B cell (primary cell): ENCODE data around the gene SCN8A. TPM values are rescaled to one million over a fixed set of nuclear protein-coding genes. Genes with fewer than 3 reads are reported as not detected.
"Not testable (repeated sequence)": the region's sequence is repeated elsewhere in the genome, so short reads cannot be mapped to it uniquely, and the experiment has no call there.

Source experiments
- ATAC-seq: fragments of 200-7000 bp; cut with Tn5 transposase; one replicate; pipeline ENCODE4 v1.10.0; 2021; ENCODE audit warnings: low read depth, mild to moderate bottlenecking, moderate number of reproducible peaks, moderate library complexity
- CTCF ChIA-PET: fragments of 350-600 bp; sonication (Branson Sonifier 250); formaldehyde crosslinking; loops from one replicate; lab custom pipeline; 2021; ENCODE audit warnings: antibody characterized with exemption, inconsistent platforms; lab: Charles Lee
- POLR2A ChIA-PET: fragments of 350-600 bp; sonication (Branson Sonifier 250); formaldehyde crosslinking; loops from one replicate; lab custom pipeline; 2021; ENCODE audit warnings: antibody characterized with exemption; lab: Charles Lee
- DNase-seq: peaks from one replicate; pipeline ENCODE4 v3.0.0; 2013
- H2AFZ ChIP-seq: 2 replicates; pipeline ENCODE4 v1.6.1; 2012; ENCODE audit warnings: mild to moderate bottlenecking, low read depth, low read length; ENCODE audit not compliant: insufficient read depth, poor library complexity, severe bottlenecking
- H3K27ac ChIP-seq, 2 donors: 1 replicate in 1 of 2; 2 replicates in 1 of 2; pipeline ENCODE4 v1.5.1; 2012 to 2013; ENCODE audit warnings: low read length in 2 of 2, mild to moderate bottlenecking in 2 of 2, moderate library complexity in 1 of 2
- H3K27me3 ChIP-seq, 4 experiments: fragments of 200-600 bp in 1 of 4; sonication (generic) in 1 of 4; replicated peaks in 1 of 4; 1 replicate in 2 of 4; 2 replicates in 2 of 4; pipeline versions ENCODE4 v1.6.1 to v1.7.0; 2013 to 2016; ENCODE audit warnings: low read length in 3 of 4, mild to moderate bottlenecking in 2 of 4, mixed read lengths in 1 of 4, moderate library complexity in 1 of 4; ENCODE audit not compliant: insufficient read depth in 4 of 4, control insufficient read depth in 3 of 4; ENCODE audit errors: control extremely low read depth in 1 of 4
- H3K36me3 ChIP-seq, 2 experiments: replicated peaks in 1 of 2; 1 replicate in 1 of 2; 2 replicates in 1 of 2; pipeline versions ENCODE4 v1.6.1 to v1.7.1; 2013; ENCODE audit warnings: low read length in 1 of 2; ENCODE audit not compliant: insufficient read depth in 2 of 2, control insufficient read depth in 1 of 2; ENCODE audit errors: control extremely low read depth in 1 of 2, extremely low read depth in 1 of 2
- H3K4me1 ChIP-seq, 2 donors: fragments of 200-600 bp in 1 of 2; sonication (generic) in 1 of 2; 1 replicate in 1 of 2; 2 replicates in 1 of 2; pipeline versions ENCODE4 v1.5.1 to v1.6.1; 2013 to 2017; ENCODE audit warnings: low read length in 2 of 2; ENCODE audit not compliant: control insufficient read depth in 2 of 2, insufficient read depth in 2 of 2
- H3K4me2 ChIP-seq: replicated peaks from 2 replicates; pipeline ENCODE3; 2012; ENCODE audit warnings: mild to moderate bottlenecking, low read depth, low read length; ENCODE audit not compliant: poor library complexity, severe bottlenecking
- H3K4me3 ChIP-seq, 5 experiments: fragments of 200-600 bp in 1 of 5; sonication (generic) in 1 of 5; 1 replicate in 3 of 5; 2 replicates in 2 of 5; pipeline versions ENCODE4 v1.5.1 to v1.7.0; 2011 to 2016; ENCODE audit warnings: low read length in 4 of 5, mild to moderate bottlenecking in 4 of 5, low read depth in 2 of 5, control low read depth in 1 of 5, moderate library complexity in 1 of 5; ENCODE audit not compliant: insufficient read depth in 1 of 5; ENCODE audit errors: control extremely low read depth in 1 of 5, extremely low read depth in 1 of 5
- H3K79me2 ChIP-seq: fragments of 200-600 bp; sonication (generic); one replicate; pipeline ENCODE4 v1.6.0; 2016; ENCODE audit warnings: low read length; ENCODE audit not compliant: control insufficient read depth, insufficient read depth
- H3K9ac ChIP-seq: fragments of 200-600 bp; sonication (generic); 2 replicates; pipeline ENCODE4 v1.6.1; 2017; ENCODE audit warnings: mild to moderate bottlenecking, low read length, moderate library complexity
- H3K9me3 ChIP-seq, 3 donors: one replicate each; pipeline versions ENCODE4 v1.6.1 to v1.7.1; 2013; ENCODE audit warnings: low read length in 2 of 3; ENCODE audit not compliant: control insufficient read depth in 2 of 3, insufficient read depth in 1 of 3; ENCODE audit errors: control extremely low read depth in 1 of 3
- H4K20me1 ChIP-seq: 2 replicates; pipeline ENCODE4 v1.6.0; 2012; ENCODE audit warnings: mild to moderate bottlenecking, low read length; ENCODE audit not compliant: insufficient read depth, control insufficient read depth, poor library complexity, severe bottlenecking
- H3K27ac Mint-ChIP-seq: one replicate; pipeline ENCODE4 v1.8.0; 2021; ENCODE audit warnings: mixed read lengths
- H3K27me3 Mint-ChIP-seq: one replicate; pipeline ENCODE4 v1.8.0; 2021; ENCODE audit warnings: mixed read lengths
- H3K4me1 Mint-ChIP-seq: one replicate; pipeline ENCODE4 v1.8.0; 2021; ENCODE audit warnings: mixed read lengths
- H3K4me3 Mint-ChIP-seq: one replicate; pipeline ENCODE4 v1.8.0; 2021; ENCODE audit warnings: mixed read lengths
- H3K9me3 Mint-ChIP-seq: one replicate; pipeline ENCODE4 v1.8.0; 2022; ENCODE audit warnings: mixed read lengths; ENCODE audit not compliant: insufficient read depth
- CTCF ChIP-seq: fragments of 200-600 bp; IDR thresholded peaks from one replicate; pipeline ENCODE4 v1.8.0; 2022; ENCODE audit warnings: antibody characterized with exemption, mild to moderate bottlenecking
- EZH2 ChIP-seq: IDR thresholded peaks from 2 replicates; pipeline ENCODE4 v1.6.1; 2012; ENCODE audit warnings: borderline replicate concordance, low read depth, mild to moderate bottlenecking, moderate library complexity, low read length; ENCODE audit not compliant: insufficient read depth, poor library complexity, severe bottlenecking
- WGBS: methylation state at CpG from one replicate; pipeline ENCODE4 v1.1.5; 2013; ENCODE audit warnings: missing lambda C conversion rate; ENCODE audit not compliant: insufficient coverage; 5-methylcytosine and 5-hydroxymethylcytosine counted together
- intact Hi-C: fragments of 100-400 bp; cut with micrococcal nuclease; formaldehyde crosslinking; loops from one replicate; pipeline ENCODE4 v1.10.0; 2022
- polyA plus RNA-seq: library from polyadenylated mRNA; depleted of rRNA; stranded (reverse); fragments of >200 nt; gene quantifications from 2 replicates; pipeline ENCODE4 v1.2.3, GENCODE V29; 2012
- total RNA-seq, 2 donors: library from RNA; stranded (reverse); fragments of 120-200 nt in 1 of 2; gene quantifications; 1 replicate in 1 of 2; 2 replicates in 1 of 2; pipeline versions ENCODE4 v1.2.3 to v1.2.4, GENCODE V29; 2013 to 2022

SCN8A gene
- total and polyA plus RNA-seq, 2 donors (not counting 1 experiment from before 2014, with no cell fraction given) = 0.78 to 1.0 TPM

GRCh38 chr12:51549637-51550036 is 41.4 kb upstream of the SCN8A start:
- Histone ChIP-seq H3K9me3 (no peaks in the 10 kb centered on the region), H3K4me2 (no peak overlapping the region), H3K27ac (no peak overlapping the region), H3K36me3 (no peaks in the 10 kb centered on the region), H3K79me2 (no peaks in the 10 kb centered on the region), H4K20me1 (no peaks in the 10 kb centered on the region), H3K27me3 (peaks cover 0 to 13% (median 2%) of the 10 kb centered on the region in 4 experiments), H3K4me3 (no peak overlapping the region), H3K9ac (no peak overlapping the region), H3K4me1 (no peaks in the 10 kb centered on the region), H2AFZ (no peak overlapping the region)
- Mint-ChIP-seq H3K4me3 (no peak overlapping the region), H3K27me3 (peaks cover 38% of the 10 kb centered on the region), H3K9me3 (peaks cover 2% of the 10 kb centered on the region), H3K4me1 (peaks cover 8% of the 10 kb centered on the region), H3K27ac (no peak overlapping the region)
- intact Hi-C loops = no loop called here
- 95% methylated on average over 8 of the region's 8 CpGs for WGBS
- CTCF ChIA-PET = no interaction called here
- TF ChIP-seq EZH2 (no peak), CTCF (no peak)
- DNase-seq (no peak), ATAC-seq (no peak)
- POLR2A ChIA-PET = no interaction called here

GRCh38 chr12:51568271-51569032 is 22.6 kb upstream of the SCN8A start:
- H3K4me1 ChIP-seq, H3K4me2 ChIP-seq, ATAC-seq, CTCF ChIA-PET, H2AFZ ChIP-seq, H3K27me3 ChIP-seq, H3K9me3 Mint-ChIP-seq, H3K9me3 ChIP-seq, POLR2A ChIA-PET, H4K20me1 ChIP-seq, H3K79me2 ChIP-seq, DNase-seq, intact Hi-C loops, H3K27ac ChIP-seq, H3K4me1 Mint-ChIP-seq, H3K27ac Mint-ChIP-seq, H3K4me3 ChIP-seq, H3K9ac ChIP-seq, H3K4me3 Mint-ChIP-seq, H3K36me3 ChIP-seq: not testable (repeated sequence)
- H3K27me3 Mint-ChIP-seq = peaks cover 14% of the 10 kb centered on the region
- WGBS = no CpG with 5 or more reads among the region's 28 CpGs
